ENCODE data around the gene LHFPL2.

Gene LHFPL2

GRCh38 chr5:78542321-78542840, 106.2 kb downstream of the LHFPL2 start:
- no peak overlapping the region for H3K4me3 ChIP-seq (ENCODE audit: low read depth, low read length)
- TF ChIP-seq CTCF (IDR thresholded peaks at IDR 0.05; ENCODE audit: low read depth, low read length, missing control alignments), result no peak
- no peak for DNase-seq (ENCODE audit: low read depth)

GRCh38 chr5:78541086-78541654, 107.4 kb downstream of the LHFPL2 start:
- TF ChIP-seq CTCF (IDR thresholded peaks at IDR 0.05; ENCODE audit: low read depth, low read length, missing control alignments), result no peak
- no peak overlapping the region for H3K4me3 ChIP-seq (ENCODE audit: low read depth, low read length)
- DNase-seq (ENCODE audit: low read depth), result no peak

DNA sequence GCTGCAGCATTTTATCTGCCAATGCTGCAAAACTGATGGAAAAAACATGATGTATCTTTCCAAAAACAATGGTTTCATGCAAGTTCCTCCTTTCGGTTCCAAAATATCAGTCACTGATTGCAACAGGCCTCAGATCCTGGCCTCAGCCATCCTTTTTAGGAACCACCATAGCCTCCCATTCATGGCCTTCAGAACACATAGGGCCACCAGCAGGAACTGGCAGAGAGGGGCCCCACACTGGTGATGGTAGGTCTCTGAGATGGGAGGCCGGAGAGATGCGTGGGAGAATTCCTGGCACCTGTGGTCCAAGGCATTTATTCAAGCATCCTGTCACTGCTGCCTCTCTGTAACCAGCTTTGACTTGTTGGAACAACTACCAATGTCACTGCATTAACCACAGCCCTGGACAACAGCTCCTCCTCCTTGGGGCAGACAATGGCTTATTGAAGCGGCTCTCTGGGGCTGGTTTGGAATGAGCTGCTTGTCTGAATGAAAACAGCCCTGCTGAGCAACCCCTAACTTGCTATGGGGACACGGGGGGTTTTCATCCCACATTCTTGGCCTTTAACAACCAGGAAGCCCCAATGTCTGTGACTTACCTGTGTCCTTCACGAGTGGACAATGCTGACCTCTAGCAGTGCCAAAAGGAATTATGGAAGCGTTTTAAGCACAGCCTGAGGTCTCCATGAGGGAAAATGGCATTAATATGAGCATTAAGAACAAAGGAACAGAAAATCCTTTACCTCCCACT, 108.1 kb downstream of the LHFPL2 start:
- no peak overlapping the region for H3K4me3 ChIP-seq (ENCODE audit: low read depth, low read length)
- TF ChIP-seq CTCF (IDR thresholded peaks at IDR 0.05; ENCODE audit: low read depth, low read length, missing control alignments), result no peak
- DNase-seq (ENCODE audit: low read depth), result no peak

DNA sequence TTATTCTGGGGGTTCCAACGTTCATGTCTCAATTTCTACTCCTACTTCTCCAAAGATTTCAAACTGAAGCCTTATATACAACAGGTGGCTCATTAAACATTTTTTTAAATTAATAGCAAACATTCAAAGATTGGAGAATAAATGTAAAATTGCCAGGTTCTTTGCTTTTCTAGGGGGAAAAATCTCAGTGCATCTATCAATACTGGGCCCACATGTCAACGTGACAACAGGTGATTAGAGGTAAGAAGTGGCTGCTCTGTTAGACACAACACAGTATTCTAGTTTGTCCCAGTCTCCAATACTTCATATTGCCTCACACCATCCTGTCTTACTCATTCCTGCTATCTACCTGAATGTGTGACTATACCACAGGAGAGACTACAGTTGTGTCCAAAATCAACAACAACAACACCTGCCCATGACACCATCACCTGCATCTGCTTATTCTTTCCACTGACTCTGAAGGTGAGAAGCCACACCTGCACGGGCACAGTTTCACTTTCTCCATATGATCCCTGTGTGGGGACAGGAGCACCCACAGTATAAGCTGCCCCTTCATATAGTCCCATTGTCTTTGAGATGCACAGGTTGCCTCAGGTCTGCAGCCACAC, 110.2 kb downstream of the LHFPL2 start:
- no peak for DNase-seq (ENCODE audit: low read depth)
- TF ChIP-seq CTCF (IDR thresholded peaks at IDR 0.05; ENCODE audit: low read depth, low read length, missing control alignments), result no peak
- no peak overlapping the region for H3K4me3 ChIP-seq (ENCODE audit: low read depth, low read length)

DNA sequence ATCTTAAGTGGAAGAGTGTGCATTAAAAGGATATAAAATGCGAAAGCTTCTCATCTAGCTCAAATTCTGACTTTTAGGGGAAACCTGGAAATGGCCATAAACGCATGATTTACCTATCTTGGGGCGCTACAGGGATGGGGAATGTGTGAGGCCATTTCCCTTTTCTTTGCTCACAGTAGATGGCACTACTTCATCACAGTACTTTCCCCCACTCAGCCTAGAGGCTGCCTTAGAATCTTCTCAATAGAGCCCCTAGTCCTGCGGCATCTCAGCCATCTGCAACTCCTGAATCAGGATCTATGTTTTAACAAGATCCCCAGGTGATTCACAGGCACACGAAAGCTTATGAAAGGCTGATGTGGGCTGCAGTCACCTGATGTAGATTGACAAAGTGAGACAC, 110.8 kb downstream of the LHFPL2 start:
- peak; percentile 49 for TF ChIP-seq CTCF (IDR thresholded peaks at IDR 0.05; ENCODE audit: low read depth, low read length, missing control alignments)
- DNase-seq (ENCODE audit: low read depth), result no peak
- H3K4me3 ChIP-seq (ENCODE audit: low read depth, low read length), result no peak overlapping the region

GRCh38 chr5:78537411-78537810, 111.2 kb downstream of the LHFPL2 start:
- no peak for TF ChIP-seq CTCF (IDR thresholded peaks at IDR 0.05; ENCODE audit: low read depth, low read length, missing control alignments)
- no peak overlapping the region for H3K4me3 ChIP-seq (ENCODE audit: low read depth, low read length)
- DNase-seq (ENCODE audit: low read depth), result no peak

Measured in GM12864 (cell line).